Loucy (cell line): ENCODE measurements around the gene OR7D4.

ENCODE experiments used
- CTCF ChIP-seq: fragments of 200-600 bp; sonication (generic); conservative IDR thresholded peaks from 2 replicates; pipeline ENCODE4 v1.5.1; 2014; ENCODE audit warnings: mild to moderate bottlenecking, antibody characterized with exemption, low read length
- EZH2phosphoT487 ChIP-seq: fragments of 200-600 bp; IDR thresholded peaks from 2 replicates; pipeline ENCODE4 v1.6.1; 2018; ENCODE audit warnings: antibody characterized with exemption, mild to moderate bottlenecking, moderate library complexity, borderline replicate concordance

- TF ChIP-seq CTCF: no peak
- no peak for TF ChIP-seq EZH2phosphoT487
Measured at GRCh38 chr19:9187191-9187590, 32.2 kb downstream of the OR7D4 start.
